WTC11 (cell line): ENCODE measurements around the gene BLID. TPM values are rescaled to one million over a fixed set of nuclear protein-coding genes. Genes with fewer than 3 reads are reported as not detected.

ENCODE experiments used
- ATAC-seq: fragments of 200-7000 bp; cut with Tn5 transposase; 2 replicates; pipeline ENCODE4 v1.10.0; 2021; ENCODE audit warnings: mild to moderate bottlenecking, moderate library complexity
- CTCF ChIA-PET: fragments of 300-600 bp; sonication (Branson Sonifier 250); formaldehyde crosslinking; loops from one replicate; lab custom pipeline; 2021; ENCODE audit warnings: antibody characterized with exemption; lab: Charles Lee
- POLR2A ChIA-PET: fragments of 350-600 bp; sonication (Branson Sonifier 250); formaldehyde crosslinking; loops from one replicate; lab custom pipeline; 2021; ENCODE audit warnings: antibody characterized with exemption; lab: Charles Lee
- DNase-seq: peaks from one replicate; pipeline ENCODE4 v3.0.0; 2021; ENCODE audit warnings: low spot score
- H3K27ac Mint-ChIP-seq: 2 replicates; pipeline ENCODE4 v1.8.0; 2021; ENCODE audit warnings: mixed read lengths
- H3K27me3 Mint-ChIP-seq: 2 replicates; pipeline ENCODE4 v1.8.0; 2021; ENCODE audit warnings: low read depth, mild to moderate bottlenecking, moderate library complexity, mixed read lengths
- H3K36me3 Mint-ChIP-seq: 2 replicates; pipeline ENCODE4 v1.8.0; 2021; ENCODE audit warnings: mixed read lengths
- H3K4me1 Mint-ChIP-seq: 2 replicates; pipeline ENCODE4 v1.8.0; 2022; ENCODE audit warnings: mixed read lengths
- H3K4me3 Mint-ChIP-seq: 2 replicates; pipeline ENCODE4 v1.8.0; 2021; ENCODE audit warnings: mild to moderate bottlenecking, moderate library complexity, mixed read lengths
- H3K9me3 Mint-ChIP-seq: 2 replicates; pipeline ENCODE4 v1.8.0; 2021; ENCODE audit warnings: mixed read lengths
- CBFB ChIP-seq: sonication (generic); formaldehyde crosslinking; IDR thresholded peaks from 2 replicates; pipeline ENCODE4 v1.8.1; 2022; ENCODE audit warnings: mild to moderate bottlenecking, low read depth, missing genetic modification reagents
- ELF4 ChIP-seq: sonication (generic); formaldehyde crosslinking; IDR thresholded peaks from 2 replicates; pipeline ENCODE4 v1.8.1; 2022; ENCODE audit warnings: low read depth, mild to moderate bottlenecking, moderate library complexity, missing genetic modification reagents
- EMX1 ChIP-seq: fragments of 250-450 bp; sonication (Bioruptor Pico); IDR thresholded peaks from 2 replicates; pipeline ENCODE4 v1.8.0; 2021; ENCODE audit warnings: mild to moderate bottlenecking
- ETV6 ChIP-seq: sonication (generic); formaldehyde crosslinking; IDR thresholded peaks from 2 replicates; pipeline ENCODE4 v1.8.1; 2022; ENCODE audit warnings: mild to moderate bottlenecking, missing genetic modification reagents
- GTF2I ChIP-seq: fragments of 250-450 bp; sonication (Bioruptor Pico); conservative IDR thresholded peaks from 2 replicates; pipeline ENCODE4 v1.4.0; 2021; ENCODE audit warnings: mild to moderate bottlenecking
- HMGA2 ChIP-seq: fragments of 250-450 bp; sonication (Bioruptor Pico); IDR thresholded peaks from 2 replicates; pipeline ENCODE4 v1.4.0; 2021; ENCODE audit warnings: mild to moderate bottlenecking, moderate library complexity
- IRF1 ChIP-seq: sonication (generic); formaldehyde crosslinking; IDR thresholded peaks from 2 replicates; pipeline ENCODE4 v1.8.0; 2023; ENCODE audit warnings: missing genetic modification reagents
- MXD4 ChIP-seq: fragments of 250-450 bp; sonication (Bioruptor Pico); IDR thresholded peaks from 2 replicates; pipeline ENCODE4 v1.8.0; 2021; ENCODE audit warnings: mild to moderate bottlenecking, moderate library complexity, borderline replicate concordance
- NFATC4 ChIP-seq: fragments of 250-450 bp; sonication (Bioruptor Pico); IDR thresholded peaks from 2 replicates; pipeline ENCODE4 v1.9.0; 2021; ENCODE audit warnings: mild to moderate bottlenecking
- PRRX2 ChIP-seq: fragments of 250-450 bp; sonication (Bioruptor Pico); IDR thresholded peaks from 2 replicates; pipeline ENCODE4 v1.8.0; 2021; ENCODE audit warnings: mild to moderate bottlenecking
- SOX15 ChIP-seq: fragments of 250-450 bp; sonication (Bioruptor Pico); IDR thresholded peaks from 2 replicates; pipeline ENCODE4 v1.9.0; 2021; ENCODE audit warnings: mild to moderate bottlenecking
- ZNF219 ChIP-seq: sonication (generic); formaldehyde crosslinking; IDR thresholded peaks from 2 replicates; pipeline ENCODE4 v1.8.0; 2023; ENCODE audit warnings: missing genetic modification reagents, mild to moderate bottlenecking, borderline replicate concordance
- total RNA-seq: library from RNA; stranded (reverse); gene quantifications from 3 replicates; pipeline ENCODE4 v1.2.3, GENCODE V29; 2021
- TF ChIP-seq, protein P1 (sequence below): sonication (generic); formaldehyde crosslinking; IDR thresholded peaks from 2 replicates; pipeline ENCODE4 v1.8.1; 2022; ENCODE audit warnings: mild to moderate bottlenecking, moderate library complexity, missing genetic modification reagents
- TF ChIP-seq, protein P2 (sequence below): fragments of 250-450 bp; sonication (Bioruptor Pico); IDR thresholded peaks from 2 replicates; pipeline ENCODE4 v1.9.0; 2021; ENCODE audit warnings: mild to moderate bottlenecking
- TF ChIP-seq, protein P3 (sequence below): sonication (generic); formaldehyde crosslinking; IDR thresholded peaks from 2 replicates; pipeline ENCODE4 v1.8.0; 2022; ENCODE audit warnings: missing genetic modification reagents
- TF ChIP-seq, protein P4 (sequence below): sonication (generic); formaldehyde crosslinking; IDR thresholded peaks from 2 replicates; pipeline ENCODE4 v1.8.0; 2022; ENCODE audit warnings: mild to moderate bottlenecking, missing genetic modification reagents
- TF ChIP-seq, protein P5 (sequence below): sonication (generic); formaldehyde crosslinking; IDR thresholded peaks from 2 replicates; pipeline ENCODE4 v1.8.1; 2023; ENCODE audit warnings: mild to moderate bottlenecking, missing genetic modification reagents, borderline replicate concordance
- TF ChIP-seq, protein P6 (sequence below): sonication (generic); formaldehyde crosslinking; IDR thresholded peaks from 2 replicates; pipeline ENCODE4 v1.8.0; 2023; ENCODE audit warnings: mild to moderate bottlenecking, missing genetic modification reagents

BLID gene
- total RNA-seq, 1 experiment from 2014 or later = not detected

- Mint-ChIP-seq H3K9me3 (no peaks in the 10 kb centered on the region), H3K4me1 (peaks cover 3% of the 10 kb centered on the region; the same call in 1 of the 2 replicates), H3K27ac (no peak overlapping the region), H3K36me3 (no peaks in the 10 kb centered on the region), H3K27me3 (peaks cover 66% of the 10 kb centered on the region), H3K4me3 (no peak overlapping the region)
- ChIA-PET CTCF (no interaction called here), POLR2A (no interaction called here)
- no peak for ATAC-seq
- no peak for TF ChIP-seq NFATC4 (CRISPR knock-in tag)
- TF ChIP-seq ZNF219 = no peak
- TF ChIP-seq, protein P1, sequence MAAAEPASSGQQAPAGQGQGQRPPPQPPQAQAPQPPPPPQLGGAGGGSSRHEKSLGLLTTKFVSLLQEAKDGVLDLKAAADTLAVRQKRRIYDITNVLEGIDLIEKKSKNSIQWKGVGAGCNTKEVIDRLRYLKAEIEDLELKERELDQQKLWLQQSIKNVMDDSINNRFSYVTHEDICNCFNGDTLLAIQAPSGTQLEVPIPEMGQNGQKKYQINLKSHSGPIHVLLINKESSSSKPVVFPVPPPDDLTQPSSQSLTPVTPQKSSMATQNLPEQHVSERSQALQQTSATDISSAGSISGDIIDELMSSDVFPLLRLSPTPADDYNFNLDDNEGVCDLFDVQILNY = no peak
- no peak for TF ChIP-seq GTF2I (CRISPR knock-in tag)
- no peak for TF ChIP-seq IRF1 (CRISPR knock-in tag)
- TF ChIP-seq HMGA2 (CRISPR knock-in tag) = no peak
- no peak for TF ChIP-seq ETV6 (CRISPR knock-in tag)
- TF ChIP-seq CBFB (CRISPR knock-in tag) = no peak
- no peak for TF ChIP-seq ELF4 (CRISPR knock-in tag)
- TF ChIP-seq, protein P2, sequence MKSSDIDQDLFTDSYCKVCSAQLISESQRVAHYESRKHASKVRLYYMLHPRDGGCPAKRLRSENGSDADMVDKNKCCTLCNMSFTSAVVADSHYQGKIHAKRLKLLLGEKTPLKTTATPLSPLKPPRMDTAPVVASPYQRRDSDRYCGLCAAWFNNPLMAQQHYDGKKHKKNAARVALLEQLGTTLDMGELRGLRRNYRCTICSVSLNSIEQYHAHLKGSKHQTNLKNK (CRISPR knock-in tag) = no peak
- TF ChIP-seq, protein P3, sequence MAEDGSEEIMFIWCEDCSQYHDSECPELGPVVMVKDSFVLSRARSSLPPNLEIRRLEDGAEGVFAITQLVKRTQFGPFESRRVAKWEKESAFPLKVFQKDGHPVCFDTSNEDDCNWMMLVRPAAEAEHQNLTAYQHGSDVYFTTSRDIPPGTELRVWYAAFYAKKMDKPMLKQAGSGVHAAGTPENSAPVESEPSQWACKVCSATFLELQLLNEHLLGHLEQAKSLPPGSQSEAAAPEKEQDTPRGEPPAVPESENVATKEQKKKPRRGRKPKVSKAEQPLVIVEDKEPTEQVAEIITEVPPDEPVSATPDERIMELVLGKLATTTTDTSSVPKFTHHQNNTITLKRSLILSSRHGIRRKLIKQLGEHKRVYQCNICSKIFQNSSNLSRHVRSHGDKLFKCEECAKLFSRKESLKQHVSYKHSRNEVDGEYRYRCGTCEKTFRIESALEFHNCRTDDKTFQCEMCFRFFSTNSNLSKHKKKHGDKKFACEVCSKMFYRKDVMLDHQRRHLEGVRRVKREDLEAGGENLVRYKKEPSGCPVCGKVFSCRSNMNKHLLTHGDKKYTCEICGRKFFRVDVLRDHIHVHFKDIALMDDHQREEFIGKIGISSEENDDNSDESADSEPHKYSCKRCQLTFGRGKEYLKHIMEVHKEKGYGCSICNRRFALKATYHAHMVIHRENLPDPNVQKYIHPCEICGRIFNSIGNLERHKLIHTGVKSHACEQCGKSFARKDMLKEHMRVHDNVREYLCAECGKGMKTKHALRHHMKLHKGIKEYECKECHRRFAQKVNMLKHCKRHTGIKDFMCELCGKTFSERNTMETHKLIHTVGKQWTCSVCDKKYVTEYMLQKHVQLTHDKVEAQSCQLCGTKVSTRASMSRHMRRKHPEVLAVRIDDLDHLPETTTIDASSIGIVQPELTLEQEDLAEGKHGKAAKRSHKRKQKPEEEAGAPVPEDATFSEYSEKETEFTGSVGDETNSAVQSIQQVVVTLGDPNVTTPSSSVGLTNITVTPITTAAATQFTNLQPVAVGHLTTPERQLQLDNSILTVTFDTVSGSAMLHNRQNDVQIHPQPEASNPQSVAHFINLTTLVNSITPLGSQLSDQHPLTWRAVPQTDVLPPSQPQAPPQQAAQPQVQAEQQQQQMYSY (CRISPR knock-in tag) = no peak
- TF ChIP-seq, protein P4, sequence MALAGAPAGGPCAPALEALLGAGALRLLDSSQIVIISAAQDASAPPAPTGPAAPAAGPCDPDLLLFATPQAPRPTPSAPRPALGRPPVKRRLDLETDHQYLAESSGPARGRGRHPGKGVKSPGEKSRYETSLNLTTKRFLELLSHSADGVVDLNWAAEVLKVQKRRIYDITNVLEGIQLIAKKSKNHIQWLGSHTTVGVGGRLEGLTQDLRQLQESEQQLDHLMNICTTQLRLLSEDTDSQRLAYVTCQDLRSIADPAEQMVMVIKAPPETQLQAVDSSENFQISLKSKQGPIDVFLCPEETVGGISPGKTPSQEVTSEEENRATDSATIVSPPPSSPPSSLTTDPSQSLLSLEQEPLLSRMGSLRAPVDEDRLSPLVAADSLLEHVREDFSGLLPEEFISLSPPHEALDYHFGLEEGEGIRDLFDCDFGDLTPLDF (CRISPR knock-in tag) = no peak
- no peak for TF ChIP-seq PRRX2 (CRISPR knock-in tag)
- TF ChIP-seq MXD4 = no peak
- TF ChIP-seq, protein P5, sequence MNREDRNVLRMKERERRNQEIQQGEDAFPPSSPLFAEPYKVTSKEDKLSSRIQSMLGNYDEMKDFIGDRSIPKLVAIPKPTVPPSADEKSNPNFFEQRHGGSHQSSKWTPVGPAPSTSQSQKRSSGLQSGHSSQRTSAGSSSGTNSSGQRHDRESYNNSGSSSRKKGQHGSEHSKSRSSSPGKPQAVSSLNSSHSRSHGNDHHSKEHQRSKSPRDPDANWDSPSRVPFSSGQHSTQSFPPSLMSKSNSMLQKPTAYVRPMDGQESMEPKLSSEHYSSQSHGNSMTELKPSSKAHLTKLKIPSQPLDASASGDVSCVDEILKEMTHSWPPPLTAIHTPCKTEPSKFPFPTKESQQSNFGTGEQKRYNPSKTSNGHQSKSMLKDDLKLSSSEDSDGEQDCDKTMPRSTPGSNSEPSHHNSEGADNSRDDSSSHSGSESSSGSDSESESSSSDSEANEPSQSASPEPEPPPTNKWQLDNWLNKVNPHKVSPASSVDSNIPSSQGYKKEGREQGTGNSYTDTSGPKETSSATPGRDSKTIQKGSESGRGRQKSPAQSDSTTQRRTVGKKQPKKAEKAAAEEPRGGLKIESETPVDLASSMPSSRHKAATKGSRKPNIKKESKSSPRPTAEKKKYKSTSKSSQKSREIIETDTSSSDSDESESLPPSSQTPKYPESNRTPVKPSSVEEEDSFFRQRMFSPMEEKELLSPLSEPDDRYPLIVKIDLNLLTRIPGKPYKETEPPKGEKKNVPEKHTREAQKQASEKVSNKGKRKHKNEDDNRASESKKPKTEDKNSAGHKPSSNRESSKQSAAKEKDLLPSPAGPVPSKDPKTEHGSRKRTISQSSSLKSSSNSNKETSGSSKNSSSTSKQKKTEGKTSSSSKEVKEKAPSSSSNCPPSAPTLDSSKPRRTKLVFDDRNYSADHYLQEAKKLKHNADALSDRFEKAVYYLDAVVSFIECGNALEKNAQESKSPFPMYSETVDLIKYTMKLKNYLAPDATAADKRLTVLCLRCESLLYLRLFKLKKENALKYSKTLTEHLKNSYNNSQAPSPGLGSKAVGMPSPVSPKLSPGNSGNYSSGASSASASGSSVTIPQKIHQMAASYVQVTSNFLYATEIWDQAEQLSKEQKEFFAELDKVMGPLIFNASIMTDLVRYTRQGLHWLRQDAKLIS = no peak
- TF ChIP-seq SOX15 = no peak
- no peak for TF ChIP-seq EMX1 (CRISPR knock-in tag)
- TF ChIP-seq, protein P6, sequence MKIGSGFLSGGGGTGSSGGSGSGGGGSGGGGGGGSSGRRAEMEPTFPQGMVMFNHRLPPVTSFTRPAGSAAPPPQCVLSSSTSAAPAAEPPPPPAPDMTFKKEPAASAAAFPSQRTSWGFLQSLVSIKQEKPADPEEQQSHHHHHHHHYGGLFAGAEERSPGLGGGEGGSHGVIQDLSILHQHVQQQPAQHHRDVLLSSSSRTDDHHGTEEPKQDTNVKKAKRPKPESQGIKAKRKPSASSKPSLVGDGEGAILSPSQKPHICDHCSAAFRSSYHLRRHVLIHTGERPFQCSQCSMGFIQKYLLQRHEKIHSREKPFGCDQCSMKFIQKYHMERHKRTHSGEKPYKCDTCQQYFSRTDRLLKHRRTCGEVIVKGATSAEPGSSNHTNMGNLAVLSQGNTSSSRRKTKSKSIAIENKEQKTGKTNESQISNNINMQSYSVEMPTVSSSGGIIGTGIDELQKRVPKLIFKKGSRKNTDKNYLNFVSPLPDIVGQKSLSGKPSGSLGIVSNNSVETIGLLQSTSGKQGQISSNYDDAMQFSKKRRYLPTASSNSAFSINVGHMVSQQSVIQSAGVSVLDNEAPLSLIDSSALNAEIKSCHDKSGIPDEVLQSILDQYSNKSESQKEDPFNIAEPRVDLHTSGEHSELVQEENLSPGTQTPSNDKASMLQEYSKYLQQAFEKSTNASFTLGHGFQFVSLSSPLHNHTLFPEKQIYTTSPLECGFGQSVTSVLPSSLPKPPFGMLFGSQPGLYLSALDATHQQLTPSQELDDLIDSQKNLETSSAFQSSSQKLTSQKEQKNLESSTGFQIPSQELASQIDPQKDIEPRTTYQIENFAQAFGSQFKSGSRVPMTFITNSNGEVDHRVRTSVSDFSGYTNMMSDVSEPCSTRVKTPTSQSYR (CRISPR knock-in tag) = no peak
- no peak for DNase-seq
Observed at GRCh38 chr11:122137078-122137793, 21.2 kb upstream of the BLID start.
